SIG-M5 (cell line): ENCODE measurements around the gene MAPKAP1.

Experiments
- DNase-seq: peaks from one replicate; lab custom pipeline; 2025; lab: John Stamatoyannopoulos, UW

The MAPKAP1 gene

GRCh38 chr9:125564631-125565030 is 142.4 kb downstream of the MAPKAP1 start:
- DNase-seq, result no peak

DNA sequence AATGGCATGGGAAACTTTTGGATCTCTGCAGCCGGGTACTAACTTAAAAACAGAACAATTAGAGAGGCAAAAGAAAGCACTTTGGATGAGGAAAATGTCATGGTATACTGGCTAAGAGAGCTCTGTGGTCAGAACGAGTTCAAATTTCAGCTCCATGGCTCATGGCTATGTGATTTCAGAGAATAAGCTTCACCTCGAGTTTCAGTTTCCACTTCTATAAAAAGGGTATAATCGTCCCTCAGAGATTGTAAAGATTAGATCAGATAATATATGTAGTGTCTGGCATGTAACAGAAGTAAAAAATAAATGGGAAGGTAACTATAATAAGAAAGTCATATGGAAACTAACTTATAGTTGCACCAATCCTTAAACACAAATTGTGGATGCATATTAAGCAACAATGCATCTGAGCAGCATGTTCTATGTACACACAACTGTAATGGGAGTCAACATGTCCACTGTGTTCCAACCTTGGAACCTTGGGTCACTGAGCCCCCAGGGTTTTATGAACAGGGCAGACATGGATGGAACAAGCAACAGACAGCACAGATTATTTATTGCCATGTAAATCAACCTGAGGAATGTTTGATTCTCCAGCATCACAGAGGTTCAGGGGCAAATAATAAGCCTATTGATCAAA is 145.4 kb downstream of the MAPKAP1 start:
- no peak for DNase-seq

GRCh38 chr9:125559894-125560293 is 147.1 kb downstream of the MAPKAP1 start:
- DNase-seq, result no peak

DNA sequence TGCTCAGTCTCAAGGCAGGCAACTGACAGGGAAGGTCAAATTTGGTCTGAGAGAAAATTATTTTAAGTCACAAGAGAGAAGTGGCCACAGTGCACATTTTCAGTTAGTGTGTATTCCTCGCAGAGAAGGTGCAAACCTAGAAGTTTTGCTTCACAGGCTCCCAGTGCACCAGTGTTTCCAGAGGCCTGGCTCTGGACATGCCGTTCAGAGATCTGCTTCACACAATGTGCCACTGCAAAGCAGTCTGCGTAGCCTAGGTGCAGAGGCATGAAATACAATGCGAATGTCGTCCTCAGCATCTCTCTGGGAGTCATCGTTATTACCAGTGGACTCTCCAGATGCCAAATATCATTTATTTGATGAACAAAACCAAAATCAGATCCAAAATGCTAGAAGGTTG is 147.8 kb downstream of the MAPKAP1 start:
- DNase-seq, result no peak

- DNase-seq, result no peak
Observed at GRCh38 chr9:125558453-125559092, 148.4 kb downstream of the MAPKAP1 start.

- DNase-seq, result no peak
Observed at GRCh38 chr9:125556046-125556721, 150.8 kb downstream of the MAPKAP1 start.

DNA sequence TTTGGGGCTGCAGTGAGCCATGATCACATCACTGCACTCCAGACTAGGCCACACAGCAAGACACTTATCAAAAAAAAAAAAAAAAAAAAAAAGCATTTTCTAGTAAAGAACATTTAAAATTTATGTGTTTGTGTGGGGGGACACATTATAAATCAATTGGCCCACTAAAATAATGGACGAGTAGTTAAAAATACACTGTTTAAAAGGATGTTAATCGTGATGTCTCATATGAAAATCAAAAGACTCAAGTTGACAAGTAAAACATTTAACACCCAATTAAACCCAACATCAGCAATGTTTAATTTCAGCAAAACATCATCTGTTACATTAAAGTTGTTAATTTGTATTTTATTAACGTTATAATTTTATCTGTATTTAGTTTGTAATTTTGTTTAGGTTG is 152.3 kb downstream of the MAPKAP1 start:
- DNase-seq, result no peak

DNA sequence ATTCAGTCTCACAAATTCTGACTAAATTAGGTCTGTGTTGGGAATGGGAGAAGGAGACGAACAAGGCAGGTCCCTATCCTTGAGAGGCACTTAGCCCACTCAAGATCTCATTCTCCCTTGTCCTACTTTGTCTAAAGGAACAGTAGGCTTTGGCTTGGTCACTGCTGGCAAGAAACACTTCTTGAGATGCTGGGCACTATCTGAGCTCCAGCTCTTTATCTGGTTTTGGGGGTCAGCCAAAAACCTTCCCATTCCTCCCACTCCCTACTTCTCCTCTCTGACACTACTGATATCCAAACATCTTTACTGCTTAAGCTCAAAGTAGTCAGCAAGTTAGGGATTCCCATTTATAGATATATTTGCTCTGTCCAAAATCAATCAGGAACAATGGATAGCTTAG is 155.2 kb downstream of the MAPKAP1 start:
- DNase-seq, result no peak

GRCh38 chr9:125549891-125550885 is 156.8 kb downstream of the MAPKAP1 start:
- no peak for DNase-seq

DNA sequence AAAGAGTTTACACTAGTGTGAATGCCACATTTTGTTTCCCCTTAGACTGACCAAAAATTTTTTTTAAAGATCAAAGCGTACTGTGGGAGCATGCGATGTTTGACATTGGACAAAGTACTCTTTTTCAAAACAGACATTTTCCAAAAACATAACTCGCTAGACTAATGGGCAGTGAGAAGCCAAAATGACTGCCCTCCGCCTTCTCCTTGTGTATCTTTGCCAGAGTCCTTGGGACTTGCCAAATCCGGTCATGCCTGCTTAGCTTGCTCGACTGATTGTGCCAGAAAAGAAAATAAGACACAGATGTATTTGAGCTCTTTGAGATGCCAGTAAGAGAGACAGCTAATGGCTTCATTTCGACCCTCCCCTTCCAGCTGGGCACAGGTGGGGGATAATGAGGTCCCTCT is 157.5 kb downstream of the MAPKAP1 start:
- DNase-seq, result no peak

DNA sequence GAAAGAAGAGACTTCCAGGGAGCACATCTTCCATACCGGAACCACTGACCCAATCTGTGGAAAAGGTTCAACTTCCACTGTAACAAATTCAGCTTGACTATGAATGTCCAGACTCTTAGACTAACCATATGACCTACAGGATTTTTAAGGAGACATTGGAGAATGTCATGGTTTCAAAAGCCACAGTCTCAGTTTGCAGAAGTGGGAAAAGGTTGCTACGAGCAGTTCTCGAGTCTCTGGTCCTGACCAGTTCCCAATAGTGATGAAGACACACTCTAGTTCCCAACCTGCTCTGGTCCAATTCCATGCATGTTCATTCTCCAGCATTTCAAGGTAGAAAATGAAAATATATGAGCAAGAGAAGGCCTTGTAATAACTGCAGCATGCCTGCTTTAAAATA is 158.0 kb downstream of the MAPKAP1 start:
- no peak for DNase-seq

- DNase-seq, result no peak
Observed at GRCh38 chr9:125548141-125548540, 158.9 kb downstream of the MAPKAP1 start.

DNA sequence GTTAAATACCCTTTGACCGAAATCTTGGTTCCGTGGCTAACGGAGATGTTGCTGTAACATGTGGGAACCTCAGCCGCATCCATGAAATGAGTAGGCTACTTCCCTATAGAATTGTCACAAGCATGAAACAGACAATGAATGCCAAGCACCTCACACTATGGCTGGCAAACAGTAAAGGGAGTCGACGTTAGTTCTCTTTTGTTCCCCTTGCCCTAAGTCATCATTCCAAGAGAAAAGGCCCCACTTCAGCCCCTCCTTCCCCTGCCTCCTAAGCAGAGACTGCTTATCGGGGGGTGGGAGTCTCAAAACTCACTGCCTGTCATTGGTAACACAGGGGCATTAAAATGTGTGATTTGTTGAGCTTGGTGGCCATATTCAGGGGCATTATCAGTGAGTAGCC is 159.6 kb downstream of the MAPKAP1 start:
- DNase-seq, result no peak

- DNase-seq, result no peak
Observed at GRCh38 chr9:125545845-125546244, 161.2 kb downstream of the MAPKAP1 start.

DNA sequence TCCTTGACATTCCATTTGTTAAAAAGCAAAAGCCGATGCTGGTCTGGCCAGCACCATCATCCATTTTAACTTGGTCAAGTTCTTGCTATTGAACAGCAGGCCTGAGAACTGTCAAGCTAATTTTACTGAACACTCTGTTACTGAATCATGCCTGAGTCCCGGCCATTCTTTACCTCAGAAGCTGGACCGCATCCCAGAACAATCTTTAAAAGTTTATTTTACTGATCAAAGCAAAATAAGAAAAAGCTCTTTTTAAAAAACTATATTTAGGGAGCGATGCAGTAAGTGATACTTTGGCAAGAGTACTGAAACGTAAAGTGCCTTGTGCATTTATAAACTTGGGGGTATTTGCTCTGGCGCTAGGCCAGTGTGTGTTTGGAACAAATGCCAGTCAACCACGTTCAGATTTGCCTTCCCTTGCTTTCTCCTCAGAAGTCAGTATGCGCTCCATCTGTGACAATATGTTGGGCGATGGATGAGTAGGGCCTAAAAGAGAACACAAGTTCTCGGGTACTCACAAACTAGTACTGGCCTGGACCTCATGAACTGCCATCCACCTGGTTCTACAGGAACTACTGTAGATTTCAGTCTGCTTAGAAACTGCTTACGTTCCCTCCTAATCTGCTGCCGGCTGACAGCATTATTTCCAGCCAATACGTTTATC is 161.9 kb downstream of the MAPKAP1 start:
- DNase-seq, result no peak

DNA sequence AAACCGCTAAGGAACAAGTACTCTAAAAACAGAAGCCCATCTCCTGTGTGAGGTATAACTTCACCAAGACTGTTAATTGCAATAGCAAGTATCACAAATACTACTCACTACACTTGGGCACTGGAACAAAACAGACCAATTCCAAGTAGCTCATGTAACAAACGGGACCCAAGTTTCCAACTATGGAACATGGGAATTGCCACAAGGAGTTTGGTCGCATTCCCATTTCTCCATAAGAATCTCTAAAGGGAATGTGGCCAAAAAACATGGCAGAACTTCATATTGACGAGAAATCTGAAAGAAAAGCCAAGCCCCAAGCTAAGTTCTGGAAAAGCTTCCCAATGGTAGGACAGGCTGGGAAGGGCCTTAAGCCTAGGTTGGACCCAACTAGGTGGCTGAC is 162.5 kb downstream of the MAPKAP1 start:
- DNase-seq, result no peak

- DNase-seq, result no peak
Observed at GRCh38 chr9:125541840-125542243, 165.2 kb downstream of the MAPKAP1 start.

DNA sequence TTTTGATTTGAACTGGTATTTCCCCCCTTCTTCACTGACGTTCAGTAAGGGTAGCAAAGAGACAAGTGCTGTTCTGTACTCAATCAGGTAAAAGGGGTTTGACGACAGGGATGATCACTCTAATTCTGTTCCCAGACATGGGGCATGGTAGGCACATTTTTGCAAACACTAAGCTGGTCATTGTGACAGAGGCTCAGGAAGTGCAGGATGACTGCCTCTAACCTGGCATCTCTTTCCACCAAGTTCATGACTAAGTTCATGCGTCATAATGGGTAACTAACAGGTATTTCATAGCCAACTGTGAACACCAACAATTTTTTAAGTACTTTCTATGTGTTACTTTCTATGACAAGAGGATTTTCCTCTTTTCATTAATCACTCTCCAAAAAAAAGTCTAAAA is 166.5 kb downstream of the MAPKAP1 start:
- DNase-seq, result no peak

DNA sequence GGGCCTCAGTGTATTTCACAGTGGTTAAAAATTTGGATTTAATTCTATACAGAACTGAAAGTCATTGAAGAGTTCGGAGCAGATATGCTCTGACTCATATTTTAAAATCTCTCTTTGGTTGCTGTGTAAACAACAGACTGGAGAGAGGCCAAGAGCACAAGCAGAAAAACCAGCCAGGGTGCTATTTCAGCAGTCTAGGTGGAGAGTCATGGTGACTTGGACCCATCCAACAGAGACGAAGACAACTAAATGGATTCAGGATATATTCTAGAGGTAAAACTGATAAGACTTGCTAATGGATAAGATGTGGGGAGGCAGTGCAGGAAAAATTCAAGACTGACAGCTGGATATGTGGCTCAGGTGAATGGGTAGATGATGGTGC is 168.9 kb downstream of the MAPKAP1 start:
- DNase-seq, result no peak

GRCh38 chr9:125537442-125538091 is 169.4 kb downstream of the MAPKAP1 start:
- DNase-seq, result no peak

DNA sequence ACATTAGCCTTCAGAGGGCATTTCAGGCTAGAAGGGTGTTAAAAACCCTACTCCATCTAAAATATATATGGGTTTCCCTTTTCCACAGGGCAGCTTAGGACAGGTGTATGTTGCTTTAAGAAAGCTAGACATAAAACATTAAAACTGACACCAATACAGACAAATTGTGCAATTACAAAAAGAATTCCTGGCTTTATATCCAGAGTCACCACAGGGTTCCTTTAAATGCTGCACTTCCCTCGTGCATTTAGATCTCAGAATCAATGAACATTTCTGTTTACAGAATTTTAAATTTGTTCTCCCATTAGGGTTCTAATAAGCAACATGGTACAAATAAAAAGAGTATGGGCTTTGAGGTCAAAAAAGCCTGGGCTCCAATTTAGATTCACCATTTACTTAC is 170.2 kb downstream of the MAPKAP1 start:
- no peak for DNase-seq
